ENCODE results near the gene DPP10. TPM values are rescaled to one million over a fixed set of nuclear protein-coding genes. Genes with fewer than 3 reads are reported as not detected.

The DPP10 gene
- total RNA-seq, 4 donors from 2014 or later = 3.3 to 6.6 (median 4.7) TPM

- no peak overlapping the region for H3K4me3 ChIP-seq
- no peaks in the 10 kb centered on the region for H3K36me3 ChIP-seq
- no peaks in the 10 kb centered on the region for H3K27me3 ChIP-seq
- H3K9me3 ChIP-seq = no peaks in the 10 kb centered on the region
- intact Hi-C loops (cut with DNase I) = no loop called here
- H3K27ac ChIP-seq (replicated peaks in 1 of 4) = no peak overlapping the region
- 91% methylated on average over 1 of the region's 1 CpG for WGBS
- no peak for TF ChIP-seq CTCF (IDR thresholded peaks at IDR 0.05)
- TF ChIP-seq POLR2AphosphoS5 (IDR thresholded peaks at IDR 0.05) = no peak
- TF ChIP-seq POLR2A (IDR thresholded peaks at IDR 0.05; ENCODE audit: low read depth) = no peak
- TF ChIP-seq EP300 (IDR thresholded peaks at IDR 0.05) = no peak
- no peak for DNase-seq (ENCODE audit: extremely low spot score)
- no peaks in the 10 kb centered on the region for H3K4me1 ChIP-seq
Observed at GRCh38 chr2:115691409-115691808, 1249.0 kb downstream of the DPP10 start.

GRCh38 chr2:115694651-115695050 lies 1252.2 kb downstream of the DPP10 start:
- Histone ChIP-seq H3K4me1 (no peaks in the 10 kb centered on the region), H3K27ac (replicated peaks in 1 of 4) (no peak overlapping the region), H3K4me3 (no peak overlapping the region), H3K36me3 (no peaks in the 10 kb centered on the region), H3K9me3 (peaks cover 0 to 4% (median 0%) of the 10 kb centered on the region in 4 donors), H3K27me3 (no peaks in the 10 kb centered on the region)
- intact Hi-C loops (cut with DNase I) = no loop called here
- no peak for DNase-seq (ENCODE audit: extremely low spot score)
- TF ChIP-seq EP300 (IDR thresholded peaks at IDR 0.05) (no peak), POLR2A (IDR thresholded peaks at IDR 0.05; ENCODE audit: low read depth) (no peak), POLR2AphosphoS5 (IDR thresholded peaks at IDR 0.05) (no peak), CTCF (IDR thresholded peaks at IDR 0.05) (no peak)
- WGBS = 72% methylated on average over 1 of the region's 1 CpG

- TF ChIP-seq CTCF (IDR thresholded peaks at IDR 0.05) (no peak), POLR2AphosphoS5 (IDR thresholded peaks at IDR 0.05) (no peak), EP300 (IDR thresholded peaks at IDR 0.05) (no peak), POLR2A (IDR thresholded peaks at IDR 0.05; ENCODE audit: low read depth) (no peak)
- Histone ChIP-seq H3K9me3 (no peaks in the 10 kb centered on the region), H3K27ac (replicated peaks in 1 of 4) (no peak overlapping the region), H3K4me3 (no peak overlapping the region), H3K4me1 (no peaks in the 10 kb centered on the region), H3K27me3 (no peaks in the 10 kb centered on the region), H3K36me3 (no peaks in the 10 kb centered on the region)
- 54% methylated on average over 3 of the region's 3 CpGs for WGBS
- DNase-seq (ENCODE audit: extremely low spot score) = no peak
- intact Hi-C loops (cut with DNase I) = no loop called here
Observed at GRCh38 chr2:115733190-115733775, 1290.8 kb downstream of the DPP10 start.

- WGBS = 87% methylated on average over 5 of the region's 5 CpGs
- TF ChIP-seq POLR2AphosphoS5 (IDR thresholded peaks at IDR 0.05) = no peak
- TF ChIP-seq POLR2A (IDR thresholded peaks at IDR 0.05; ENCODE audit: low read depth) = no peak
- TF ChIP-seq EP300 (IDR thresholded peaks at IDR 0.05) = no peak
- no peak for TF ChIP-seq CTCF (IDR thresholded peaks at IDR 0.05)
Observed at GRCh38 chr2:115738111-115738510, 1295.7 kb downstream of the DPP10 start.

GRCh38 chr2:115739574-115739973 lies 1297.1 kb downstream of the DPP10 start:
- intact Hi-C loops (cut with DNase I) = no loop called here
- Histone ChIP-seq H3K36me3 (no peaks in the 10 kb centered on the region), H3K9me3 (no peaks in the 10 kb centered on the region), H3K27ac (replicated peaks in 1 of 4) (no peak overlapping the region), H3K4me3 (no peak overlapping the region), H3K4me1 (no peaks in the 10 kb centered on the region), H3K27me3 (no peaks in the 10 kb centered on the region)
- DNase-seq (ENCODE audit: extremely low spot score) = no peak
- no peak for TF ChIP-seq POLR2A (IDR thresholded peaks at IDR 0.05; ENCODE audit: low read depth)
- no peak for TF ChIP-seq POLR2AphosphoS5 (IDR thresholded peaks at IDR 0.05)
- no peak for TF ChIP-seq CTCF (IDR thresholded peaks at IDR 0.05)
- TF ChIP-seq EP300 (IDR thresholded peaks at IDR 0.05) = no peak
- WGBS = 90% methylated on average over 4 of the region's 4 CpGs

More at GRCh38 chr2:115738111-115738510, 1295.7 kb downstream of the DPP10 start:
- H3K36me3 ChIP-seq = no peaks in the 10 kb centered on the region
- no peaks in the 10 kb centered on the region for H3K4me1 ChIP-seq
- no peaks in the 10 kb centered on the region for H3K9me3 ChIP-seq
- no peak for DNase-seq (ENCODE audit: extremely low spot score)
- H3K27ac ChIP-seq (replicated peaks in 1 of 4) = no peak overlapping the region
- no peak overlapping the region for H3K4me3 ChIP-seq
- H3K27me3 ChIP-seq = no peaks in the 10 kb centered on the region
- intact Hi-C loops (cut with DNase I) = no loop called here

All from esophagus muscularis mucosa (tissue), 4 donors.